Measurements from ENCODE around the gene PSMB2.

PSMB2 gene

GRCh38 chr1:35611655-35612054, 29.7 kb downstream of the PSMB2 start:
- Histone ChIP-seq H3K9me3 (ENCODE audit: insufficient read depth, low read depth, low read length) (no peaks in the 10 kb centered on the region), H3K36me3 (ENCODE audit: insufficient read depth, low read length) (peaks cover 91% of the 10 kb centered on the region), H3K27ac (ENCODE audit: low read depth, low read length) (no peak overlapping the region), H3K27me3 (ENCODE audit: insufficient read depth, low read length) (no peaks in the 10 kb centered on the region), H3K4me1 (ENCODE audit: insufficient read depth, low read length) (no peaks in the 10 kb centered on the region), H3K9ac (ENCODE audit: low read depth, low read length) (no peak overlapping the region), H3K4me3 (ENCODE audit: low read length) (no peak overlapping the region)
- WGBS = 94% methylated on average over 7 of the region's 7 CpGs

GRCh38 chr1:35605867-35606182, 35.5 kb downstream of the PSMB2 start:
- peaks cover 9% of the 10 kb centered on the region; the same call in 1 of the 2 replicates for H3K4me1 ChIP-seq (ENCODE audit: insufficient read depth, low read length)
- no peak overlapping the region for H3K27ac ChIP-seq (ENCODE audit: low read depth, low read length)
- H3K27me3 ChIP-seq (ENCODE audit: insufficient read depth, low read length) = no peaks in the 10 kb centered on the region
- H3K36me3 ChIP-seq (ENCODE audit: insufficient read depth, low read length) = peaks cover 91% of the 10 kb centered on the region
- no peak overlapping the region for H3K9ac ChIP-seq (ENCODE audit: low read depth, low read length)
- H3K4me3 ChIP-seq (ENCODE audit: low read length) = no peak overlapping the region
- no peaks in the 10 kb centered on the region for H3K9me3 ChIP-seq (ENCODE audit: insufficient read depth, low read depth, low read length)
- WGBS = 86% methylated on average over 4 of the region's 4 CpGs

- peaks cover 9% of the 10 kb centered on the region; the same call in 1 of the 2 replicates for H3K4me1 ChIP-seq (ENCODE audit: insufficient read depth, low read length)
- H3K4me3 ChIP-seq (ENCODE audit: low read length) = no peak overlapping the region
- H3K9me3 ChIP-seq (ENCODE audit: insufficient read depth, low read depth, low read length) = no peaks in the 10 kb centered on the region
- H3K36me3 ChIP-seq (ENCODE audit: insufficient read depth, low read length) = peaks cover 94% of the 10 kb centered on the region
- H3K27me3 ChIP-seq (ENCODE audit: insufficient read depth, low read length) = no peaks in the 10 kb centered on the region
- WGBS = 82% methylated on average over 6 of the region's 6 CpGs
- no peak overlapping the region for H3K27ac ChIP-seq (ENCODE audit: low read depth, low read length)
- H3K9ac ChIP-seq (ENCODE audit: low read depth, low read length) = no peak overlapping the region
Observed at GRCh38 chr1:35605071-35605866, 36.1 kb downstream of the PSMB2 start.

GRCh38 chr1:35603941-35604340, 37.4 kb downstream of the PSMB2 start:
- Histone ChIP-seq H3K36me3 (ENCODE audit: insufficient read depth, low read length) (peaks cover 84% of the 10 kb centered on the region), H3K9me3 (ENCODE audit: insufficient read depth, low read depth, low read length) (no peaks in the 10 kb centered on the region)

GRCh38 chr1:35603468-35603867, 37.9 kb downstream of the PSMB2 start:
- Histone ChIP-seq H3K27me3 (ENCODE audit: insufficient read depth, low read length) (no peaks in the 10 kb centered on the region), H3K4me1 (ENCODE audit: insufficient read depth, low read length) (peaks cover 13% of the 10 kb centered on the region; the same call in 1 of the 2 replicates), H3K36me3 (ENCODE audit: insufficient read depth, low read length) (peaks cover 79% of the 10 kb centered on the region), H3K27ac (ENCODE audit: low read depth, low read length) (no peak overlapping the region), H3K9ac (ENCODE audit: low read depth, low read length) (no peak overlapping the region), H3K4me3 (ENCODE audit: low read length) (no peak overlapping the region), H3K9me3 (ENCODE audit: insufficient read depth, low read depth, low read length) (no peaks in the 10 kb centered on the region)
- WGBS = 89% methylated on average over 3 of the region's 3 CpGs

More at GRCh38 chr1:35603941-35604340, 37.4 kb downstream of the PSMB2 start:
- WGBS = no CpG with 5 or more reads among the region's 4 CpGs
- Histone ChIP-seq H3K4me1 (ENCODE audit: insufficient read depth, low read length) (peaks cover 13% of the 10 kb centered on the region; the same call in 1 of the 2 replicates), H3K27me3 (ENCODE audit: insufficient read depth, low read length) (no peaks in the 10 kb centered on the region), H3K9ac (ENCODE audit: low read depth, low read length) (no peak overlapping the region), H3K27ac (ENCODE audit: low read depth, low read length) (no peak overlapping the region), H3K4me3 (ENCODE audit: low read length) (no peak overlapping the region)

- Histone ChIP-seq H3K27ac (ENCODE audit: low read depth, low read length) (no peak overlapping the region), H3K9me3 (ENCODE audit: insufficient read depth, low read depth, low read length) (no peaks in the 10 kb centered on the region), H3K4me1 (ENCODE audit: insufficient read depth, low read length) (0 out of 2 replicates have a peak, but pooled peaks cover 4% of the 10 kb centered on the region), H3K4me3 (ENCODE audit: low read length) (no peak overlapping the region), H3K36me3 (ENCODE audit: insufficient read depth, low read length) (peaks cover 51% of the 10 kb centered on the region), H3K9ac (ENCODE audit: low read depth, low read length) (no peak overlapping the region), H3K27me3 (ENCODE audit: insufficient read depth, low read length) (no peaks in the 10 kb centered on the region)
- 95% methylated on average over 3 of the region's 3 CpGs for WGBS
Observed at GRCh38 chr1:35600593-35600992, 40.7 kb downstream of the PSMB2 start.

GRCh38 chr1:35599411-35599810, 41.9 kb downstream of the PSMB2 start:
- Histone ChIP-seq H3K9ac (ENCODE audit: low read depth, low read length) (no peak overlapping the region), H3K9me3 (ENCODE audit: insufficient read depth, low read depth, low read length) (no peaks in the 10 kb centered on the region), H3K36me3 (ENCODE audit: insufficient read depth, low read length) (peaks cover 40% of the 10 kb centered on the region), H3K4me3 (ENCODE audit: low read length) (no peak overlapping the region), H3K27ac (ENCODE audit: low read depth, low read length) (no peak overlapping the region), H3K27me3 (ENCODE audit: insufficient read depth, low read length) (no peaks in the 10 kb centered on the region), H3K4me1 (ENCODE audit: insufficient read depth, low read length) (0 out of 2 replicates have a peak, but pooled peaks cover 4% of the 10 kb centered on the region)
- 87% methylated on average over 3 of the region's 3 CpGs for WGBS

GRCh38 chr1:35598895-35599294, 42.4 kb downstream of the PSMB2 start:
- 90% methylated on average over 1 of the region's 2 CpGs for WGBS
- Histone ChIP-seq H3K4me1 (ENCODE audit: insufficient read depth, low read length) (0 out of 2 replicates have a peak, but pooled peaks cover 4% of the 10 kb centered on the region), H3K36me3 (ENCODE audit: insufficient read depth, low read length) (peaks cover 35% of the 10 kb centered on the region), H3K4me3 (ENCODE audit: low read length) (no peak overlapping the region), H3K27me3 (ENCODE audit: insufficient read depth, low read length) (no peaks in the 10 kb centered on the region), H3K27ac (ENCODE audit: low read depth, low read length) (no peak overlapping the region), H3K9ac (ENCODE audit: low read depth, low read length) (no peak overlapping the region), H3K9me3 (ENCODE audit: insufficient read depth, low read depth, low read length) (no peaks in the 10 kb centered on the region)

GRCh38 chr1:35597870-35598269, 43.5 kb downstream of the PSMB2 start:
- Histone ChIP-seq H3K4me3 (ENCODE audit: low read length) (no peak overlapping the region), H3K9ac (ENCODE audit: low read depth, low read length) (no peak overlapping the region), H3K4me1 (ENCODE audit: insufficient read depth, low read length) (0 out of 2 replicates have a peak, but pooled peaks cover 4% of the 10 kb centered on the region), H3K9me3 (ENCODE audit: insufficient read depth, low read depth, low read length) (no peaks in the 10 kb centered on the region), H3K36me3 (ENCODE audit: insufficient read depth, low read length) (peaks cover 25% of the 10 kb centered on the region), H3K27ac (ENCODE audit: low read depth, low read length) (no peak overlapping the region), H3K27me3 (ENCODE audit: insufficient read depth, low read length) (no peaks in the 10 kb centered on the region)
- WGBS = 90% methylated on average over 5 of the region's 5 CpGs

- Histone ChIP-seq H3K9ac (ENCODE audit: low read depth, low read length) (no peak overlapping the region), H3K36me3 (ENCODE audit: insufficient read depth, low read length) (peaks cover 7% of the 10 kb centered on the region; the same call in 1 of the 2 replicates), H3K4me3 (ENCODE audit: low read length) (no peak overlapping the region), H3K9me3 (ENCODE audit: insufficient read depth, low read depth, low read length) (no peaks in the 10 kb centered on the region), H3K27ac (ENCODE audit: low read depth, low read length) (no peak overlapping the region), H3K27me3 (ENCODE audit: insufficient read depth, low read length) (no peaks in the 10 kb centered on the region), H3K4me1 (ENCODE audit: insufficient read depth, low read length) (0 out of 2 replicates have a peak, but pooled peaks cover 4% of the 10 kb centered on the region)
- 93% methylated on average over 7 of the region's 7 CpGs for WGBS
Observed at GRCh38 chr1:35595684-35596083, 45.6 kb downstream of the PSMB2 start.

GRCh38 chr1:35594005-35594760, 47.1 kb downstream of the PSMB2 start:
- no peaks in the 10 kb centered on the region for H3K36me3 ChIP-seq (ENCODE audit: insufficient read depth, low read length)
- no peaks in the 10 kb centered on the region for H3K27me3 ChIP-seq (ENCODE audit: insufficient read depth, low read length)
- no peak overlapping the region for H3K4me3 ChIP-seq (ENCODE audit: low read length)
- no peak overlapping the region for H3K27ac ChIP-seq (ENCODE audit: low read depth, low read length)
- 0 out of 2 replicates have a peak, but pooled peaks cover 2% of the 10 kb centered on the region for H3K4me1 ChIP-seq (ENCODE audit: insufficient read depth, low read length)
- 93% methylated on average over 9 of the region's 9 CpGs for WGBS
- H3K9me3 ChIP-seq (ENCODE audit: insufficient read depth, low read depth, low read length) = no peaks in the 10 kb centered on the region
- no peak overlapping the region for H3K9ac ChIP-seq (ENCODE audit: low read depth, low read length)

Data from HUES64 (cell line).